DOHH2 (cell line): ENCODE results near the gene GUCA1C.

Experiments used
- CTCF ChIP-seq: fragments of 200-600 bp; sonication (generic); IDR thresholded peaks from one replicate; pipeline ENCODE4 v1.5.1; 2014; ENCODE audit warnings: antibody characterized with exemption, mild to moderate bottlenecking, low read depth, low read length; ENCODE audit not compliant: poor library complexity, severe bottlenecking
- EZH2phosphoT487 ChIP-seq: fragments of 200-600 bp; sonication (generic); IDR thresholded peaks from 2 replicates; pipeline ENCODE4 v1.6.1; 2017; ENCODE audit warnings: borderline replicate concordance, mild to moderate bottlenecking, antibody characterized with exemption, low read length, moderate library complexity, mixed read lengths

DNA sequence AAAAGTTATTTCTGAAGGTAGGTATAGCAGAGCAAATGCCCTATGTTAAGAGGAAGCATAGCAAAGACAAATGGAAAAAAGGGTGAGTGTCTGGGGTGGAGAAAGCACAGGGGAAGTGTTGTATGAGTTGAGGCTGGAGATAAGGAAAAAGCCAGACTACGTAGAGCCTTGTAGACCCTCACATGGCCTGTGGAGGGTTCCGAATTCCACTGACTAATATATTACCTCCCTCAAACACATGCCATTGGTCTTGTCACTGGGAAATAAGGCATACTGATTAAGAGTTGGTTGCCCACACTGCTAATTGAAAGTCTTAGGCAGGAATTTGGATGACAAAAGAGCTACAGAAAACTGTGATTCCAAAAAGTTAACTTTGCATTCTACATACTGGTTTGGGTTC lies 65.9 kb downstream of the GUCA1C start:
- no peak for TF ChIP-seq CTCF
- no peak for TF ChIP-seq EZH2phosphoT487
